Stimulated activated CD4-positive, alpha-beta T cell treated with anti-CD3 and anti-CD28 coated beads, Interleukin-4, amount 100 ng/mL, for 48 hours (primary cell): ENCODE results near the gene CAT.

Source experiments
- DNase-seq, 2 donors: peaks; one replicate each; pipeline ENCODE4 v3.0.0-alpha.2; 2020; ENCODE audit warnings: low read depth in 2 of 2

Gene CAT

GRCh38 chr11:34425360-34425759 lies 13.4 kb upstream of the CAT start:
- DNase-seq = no peak

- no peak for DNase-seq
Observed at GRCh38 chr11:34425867-34426266, 12.9 kb upstream of the CAT start.

GRCh38 chr11:34426766-34427185 lies 12.0 kb upstream of the CAT start:
- DNase-seq = no peak

GRCh38 chr11:34427186-34427805 lies 11.4 kb upstream of the CAT start:
- no peak for DNase-seq

DNA sequence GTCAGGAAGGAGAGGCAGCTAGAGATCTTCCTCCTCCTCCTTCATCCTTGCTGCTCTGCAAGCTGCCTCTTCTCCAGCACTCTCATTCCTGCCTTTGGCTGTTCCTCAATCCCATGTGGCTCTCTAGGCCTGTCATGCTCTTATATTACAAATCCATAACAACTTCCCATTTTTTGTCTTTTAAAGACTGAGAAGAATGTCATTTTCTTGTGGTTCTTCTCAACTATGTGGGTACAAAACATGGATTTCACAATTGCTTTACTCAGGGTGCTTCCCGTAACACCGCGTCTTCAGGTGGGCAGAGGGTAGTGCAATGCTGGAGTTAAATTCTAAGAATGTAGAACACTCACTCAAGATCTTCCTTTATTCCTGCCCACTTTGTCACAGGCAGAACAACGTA lies 6.8 kb upstream of the CAT start:
- DNase-seq = no peak

GRCh38 chr11:34432822-34433221 lies 5.9 kb upstream of the CAT start:
- DNase-seq = no peak

- no peak for DNase-seq
Observed at GRCh38 chr11:34433899-34434298, 4.8 kb upstream of the CAT start.

- DNase-seq = no peak
Observed at GRCh38 chr11:34437224-34438125, 1.3 kb upstream of the CAT start.

DNA sequence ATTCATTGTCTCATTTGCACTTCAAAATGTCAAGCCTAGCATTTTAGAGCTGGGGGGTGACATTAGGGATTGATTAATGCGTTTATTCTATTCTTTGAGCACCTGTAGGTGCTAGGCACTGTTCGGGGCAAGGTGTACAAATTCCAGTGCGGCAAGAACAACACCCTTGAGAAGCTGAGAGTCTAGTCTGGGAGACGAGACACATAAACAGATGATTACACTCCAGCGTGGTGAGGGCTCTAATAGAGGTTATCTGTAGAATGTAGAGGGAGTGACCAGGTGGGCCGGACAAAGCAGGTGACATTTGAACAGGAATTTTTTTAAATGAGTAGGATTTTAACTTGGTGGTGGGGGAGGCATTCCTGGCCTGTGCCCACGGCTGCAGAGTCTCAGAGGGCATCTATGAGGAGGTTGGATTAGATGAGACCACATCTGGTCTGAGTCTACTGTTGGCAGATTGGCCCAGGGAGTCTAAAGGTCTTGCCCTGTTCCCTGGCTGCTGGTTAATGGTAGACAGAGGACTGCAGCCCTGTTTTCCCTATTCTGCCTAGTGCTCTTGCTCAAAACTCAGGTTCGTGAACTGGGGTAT lies 970 bp downstream of the CAT start:
- DNase-seq = no peak

DNA sequence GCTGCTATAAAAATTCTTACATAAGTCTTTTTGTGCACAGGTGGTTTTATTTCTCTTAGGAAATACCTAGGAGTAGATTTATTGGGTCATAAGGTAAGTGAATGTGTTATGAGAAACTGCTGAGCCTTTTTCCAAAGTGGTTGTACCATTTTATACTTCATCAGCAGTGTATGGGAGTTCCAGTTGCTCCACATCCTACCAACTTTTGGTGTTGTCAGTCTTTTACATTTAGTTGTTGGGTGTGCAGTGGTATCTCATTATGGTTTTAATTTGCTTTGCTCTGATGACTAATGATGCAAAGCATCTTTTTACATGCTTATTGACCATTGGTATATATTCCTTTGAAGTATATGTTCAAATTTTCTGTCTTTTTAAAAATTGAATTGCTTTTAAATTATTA lies 3.1 kb downstream of the CAT start:
- DNase-seq = no peak

DNA sequence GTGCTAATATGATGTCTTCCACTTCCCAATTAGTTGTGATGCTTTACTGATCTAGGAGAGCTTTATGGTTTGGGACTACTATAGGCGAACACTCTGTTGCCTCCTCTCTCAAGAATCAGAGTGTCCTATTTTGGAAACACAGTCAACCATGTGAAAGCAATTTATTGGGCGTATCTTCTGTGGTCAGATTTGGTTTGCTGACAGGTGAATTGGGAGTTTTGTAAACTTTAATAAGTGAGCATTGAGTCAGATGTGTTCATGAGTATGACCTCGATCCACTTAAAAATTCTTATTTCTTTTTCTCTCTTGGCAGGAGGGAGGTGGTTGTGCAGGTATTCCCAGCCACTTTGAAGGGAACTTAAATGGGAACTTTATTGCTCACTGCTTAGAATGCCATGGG lies 4.4 kb downstream of the CAT start:
- no peak for DNase-seq

DNA sequence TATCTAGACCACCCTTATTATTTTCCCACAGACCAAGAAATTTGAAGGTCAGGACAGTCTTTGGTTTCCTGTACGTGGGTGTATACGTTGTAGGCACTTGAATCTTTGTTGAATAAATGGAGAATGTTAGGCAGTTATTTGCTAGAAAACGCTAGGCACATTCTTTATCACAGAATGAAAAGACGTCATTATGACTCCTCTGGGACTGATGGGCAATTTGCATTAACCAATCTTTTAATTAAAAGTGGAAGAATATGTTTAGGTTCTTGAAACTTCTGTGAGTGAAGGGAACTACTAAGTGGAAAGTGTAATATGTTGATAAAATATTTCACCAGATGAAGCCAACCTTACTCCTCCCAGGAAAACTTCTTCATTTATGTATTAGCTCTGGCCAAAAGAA lies 5.7 kb downstream of the CAT start:
- DNase-seq = no peak

GRCh38 chr11:34445956-34446355 lies 7.2 kb downstream of the CAT start:
- DNase-seq = no peak

- no peak for DNase-seq
Observed at GRCh38 chr11:34446386-34446785, 7.7 kb downstream of the CAT start.

- no peak for DNase-seq
Observed at GRCh38 chr11:34447044-34447443, 8.3 kb downstream of the CAT start.

GRCh38 chr11:34448223-34448994 lies 9.7 kb downstream of the CAT start:
- DNase-seq = no peak

GRCh38 chr11:34449013-34449412 lies 10.3 kb downstream of the CAT start:
- no peak for DNase-seq

GRCh38 chr11:34451053-34451452 lies 12.3 kb downstream of the CAT start:
- no peak for DNase-seq

- no peak for DNase-seq
Observed at GRCh38 chr11:34454308-34455032, 15.7 kb downstream of the CAT start.

- no peak for DNase-seq
Observed at GRCh38 chr11:34457607-34458006, 18.9 kb downstream of the CAT start.

- no peak for DNase-seq
Observed at GRCh38 chr11:34458525-34458924, 19.8 kb downstream of the CAT start.
